Gastroesophageal sphincter (tissue), 4 donors: ENCODE data around the gene ZBTB4. TPM values are rescaled to one million over a fixed set of nuclear protein-coding genes. Genes with fewer than 3 reads are reported as not detected.

Experiments used
- ATAC-seq: fragments of 150-250 bp; one replicate; pipeline ENCODE4 v1.9.1; 2016; ENCODE audit warnings: mild to moderate bottlenecking, moderate library complexity
- H3K27ac ChIP-seq, 4 donors: fragments of 200-600 bp; sonication (generic) in 3 of 4; 1 replicate in 3 of 4; 2 replicates in 1 of 4; pipeline ENCODE4 v1.5.1; 2016 to 2019
- H3K27me3 ChIP-seq: fragments of 200-600 bp; sonication (generic); one replicate; pipeline ENCODE4 v1.5.1; 2019
- H3K36me3 ChIP-seq, 2 donors: fragments of 200-600 bp; sonication (generic); one replicate each; pipeline ENCODE4 v1.5.1; 2019; ENCODE audit warnings: control low read depth in 1 of 2
- H3K4me1 ChIP-seq, 3 donors: fragments of 200-600 bp; sonication (generic); 1 replicate in 2 of 3; 2 replicates in 1 of 3; pipeline ENCODE4 v1.5.1; 2016 to 2019; ENCODE audit warnings: control low read depth in 2 of 3
- H3K4me3 ChIP-seq, 2 donors: fragments of 200-600 bp; sonication (generic); one replicate each; pipeline ENCODE4 v1.5.1; 2019; ENCODE audit warnings: mild to moderate bottlenecking in 1 of 2, moderate library complexity in 1 of 2
- H3K9me3 ChIP-seq, 3 donors: fragments of 200-600 bp; sonication (generic); one replicate each; pipeline ENCODE4 v1.5.1; 2017 to 2019; ENCODE audit warnings: control low read depth in 2 of 3
- CTCF ChIP-seq, 4 experiments: fragments of 200-600 bp in 2 of 4; fragments of 450-650 bp in 2 of 4; sonication (generic) in 1 of 4; IDR thresholded peaks; one replicate each; pipeline ENCODE4 v1.5.1; 2017 to 2019; ENCODE audit warnings: antibody characterized with exemption in 4 of 4, mild to moderate bottlenecking in 2 of 4, moderate library complexity in 2 of 4
- EP300 ChIP-seq: sonication (generic); formaldehyde crosslinking; IDR thresholded peaks from one replicate; pipeline ENCODE4 v1.6.1; 2017; ENCODE audit warnings: antibody characterized with exemption, mild to moderate bottlenecking
- POLR2A ChIP-seq, 2 donors: fragments of 450-650 bp; IDR thresholded peaks; one replicate each; pipeline ENCODE4 v1.6.1; 2017; ENCODE audit warnings: antibody characterized with exemption in 2 of 2, mild to moderate bottlenecking in 2 of 2, moderate library complexity in 1 of 2
- POLR2AphosphoS5 ChIP-seq: sonication (generic); formaldehyde crosslinking; IDR thresholded peaks from one replicate; pipeline ENCODE4 v1.6.1; 2017; ENCODE audit warnings: antibody characterized with exemption
- WGBS, 2 donors: methylation state at CpG; one replicate each; pipeline ENCODE4 v1.1.5; 2018; ENCODE audit warnings: low coverage in 1 of 2; 5-methylcytosine and 5-hydroxymethylcytosine counted together
- total RNA-seq, 4 donors: library from RNA; depleted of rRNA; stranded (reverse); fragments of >200 nt; gene quantifications; one replicate each; pipeline ENCODE4 v1.1.0, GENCODE V29; 2016

ZBTB4 gene
- total RNA-seq = 100 to 1,000 TPM in 1 of 4 donors, 10 to 100 TPM in 3; 68.4 to 115 (median 80.2) TPM

GRCh38 chr17:7479213-7480088 is at the start of gene ZBTB4:
TSS of gene ZBTB4 (minus strand) at chr17:7479631. CDS start at chr17:7466801, 12,830 bp downstream.
- Histone ChIP-seq H3K4me3 (peak within 1 kb of the TSS; percentile 96 to 100), H3K27ac (peak within 1 kb of the TSS; percentile 99 to 100 (median 100)), H3K27me3 (no peaks in the 10 kb centered on the region), H3K4me1 (peaks cover 4 to 80% (median 39%) of the 10 kb centered on the region in 3 donors), H3K9me3 (no peaks in the 10 kb centered on the region), H3K36me3 (no peaks in the 10 kb centered on the region)
- ATAC-seq = peak; percentile 14
- TF ChIP-seq CTCF (IDR thresholded peaks at IDR 0.05) (no peak), POLR2AphosphoS5 (peak; percentile 49), POLR2A (IDR thresholded peaks at IDR 0.05) (peak; percentile 53 to 59)
- WGBS, 2 donors = no CpG with 5 or more reads among the region's 92 CpGs

GRCh38 chr17:7528842-7529241 is 49.4 kb upstream of the ZBTB4 start:
- no peak overlapping the region for H3K4me3 ChIP-seq
- H3K27me3 ChIP-seq = no peaks in the 10 kb centered on the region
- no peak for ATAC-seq

GRCh38 chr17:7523033-7523432 is 43.6 kb upstream of the ZBTB4 start:
- H3K36me3 ChIP-seq = no peaks in the 10 kb centered on the region
- no peak overlapping the region for H3K4me3 ChIP-seq
- TF ChIP-seq CTCF (IDR thresholded peaks at IDR 0.05) (peak in 3 of 4 experiments; percentile 26 to 51 (median 49)), POLR2A (IDR thresholded peaks at IDR 0.05) (no peak), EP300 (no peak), POLR2AphosphoS5 (no peak)
- no peaks in the 10 kb centered on the region for H3K9me3 ChIP-seq
- H3K27me3 ChIP-seq = no peaks in the 10 kb centered on the region
- no peak for ATAC-seq
- 13 to 36% methylated on average over 3 to 9 of the region's 10 CpGs for WGBS, 2 donors
- H3K27ac ChIP-seq = no peak overlapping the region
- no peaks in the 10 kb centered on the region for H3K4me1 ChIP-seq

More at GRCh38 chr17:7528842-7529241, 49.4 kb upstream of the ZBTB4 start:
- H3K36me3 ChIP-seq = no peaks in the 10 kb centered on the region
- no peak for TF ChIP-seq POLR2A (IDR thresholded peaks at IDR 0.05)
- no peak for TF ChIP-seq CTCF (IDR thresholded peaks at IDR 0.05)
- TF ChIP-seq EP300 = no peak
- TF ChIP-seq POLR2AphosphoS5 = no peak
- H3K4me1 ChIP-seq = no peaks in the 10 kb centered on the region
- no peaks in the 10 kb centered on the region for H3K9me3 ChIP-seq
- H3K27ac ChIP-seq = no peak overlapping the region

GRCh38 chr17:7515911-7516610 is 36.6 kb upstream of the ZBTB4 start:
- H3K4me3 ChIP-seq = no peak overlapping the region
- WGBS, 2 donors = 83 to 90% methylated on average over 9 to 11 of the region's 13 CpGs
- peaks cover 0 to 36% of the 10 kb centered on the region in 2 donors for H3K36me3 ChIP-seq
- TF ChIP-seq CTCF (IDR thresholded peaks at IDR 0.05) (no peak), EP300 (no peak)
- H3K27me3 ChIP-seq = no peaks in the 10 kb centered on the region
- no peak overlapping the region for H3K27ac ChIP-seq
- no peak for ATAC-seq
- H3K9me3 ChIP-seq = no peaks in the 10 kb centered on the region
- peaks cover 0 to 6% (median 0%) of the 10 kb centered on the region in 3 donors for H3K4me1 ChIP-seq
